Measurements from ENCODE around the gene LINGO4.

LINGO4 gene

GRCh38 chr1:151830055-151830454 lies 24.8 kb upstream of the LINGO4 start:
- TF ChIP-seq CTCF (IDR thresholded peaks at IDR 0.05; ENCODE audit: low read length, missing control alignments) = no peak
- no peak for DNase-seq (ENCODE audit: low read depth)
- no peak overlapping the region for H3K4me3 ChIP-seq (replicated peaks; ENCODE audit: low read depth, low read length)

GRCh38 chr1:151829352-151830046 lies 24.3 kb upstream of the LINGO4 start:
- no peak for DNase-seq (ENCODE audit: low read depth)

GRCh38 chr1:151828921-151829320 lies 23.7 kb upstream of the LINGO4 start:
- peak; percentile 62 for DNase-seq (ENCODE audit: low read depth)
- H3K4me3 ChIP-seq (replicated peaks; ENCODE audit: low read depth, low read length) = no peak overlapping the region
- no peak for TF ChIP-seq CTCF (IDR thresholded peaks at IDR 0.05; ENCODE audit: low read length, missing control alignments)

More at GRCh38 chr1:151829352-151830046, 24.3 kb upstream of the LINGO4 start:
- no peak overlapping the region for H3K4me3 ChIP-seq (replicated peaks; ENCODE audit: low read depth, low read length)
- no peak for TF ChIP-seq CTCF (IDR thresholded peaks at IDR 0.05; ENCODE audit: low read length, missing control alignments)

GRCh38 chr1:151827853-151828252 lies 22.6 kb upstream of the LINGO4 start:
- DNase-seq (ENCODE audit: low read depth) = no peak
- no peak overlapping the region for H3K4me3 ChIP-seq (replicated peaks; ENCODE audit: low read depth, low read length)
- TF ChIP-seq CTCF (IDR thresholded peaks at IDR 0.05; ENCODE audit: low read length, missing control alignments) = no peak

GRCh38 chr1:151825751-151826660 lies 20.8 kb upstream of the LINGO4 start:
- no peak for TF ChIP-seq CTCF (IDR thresholded peaks at IDR 0.05; ENCODE audit: low read length, missing control alignments)
- DNase-seq (ENCODE audit: low read depth) = no peak
- no peak overlapping the region for H3K4me3 ChIP-seq (replicated peaks; ENCODE audit: low read depth, low read length)

- no peak overlapping the region for H3K4me3 ChIP-seq (replicated peaks; ENCODE audit: low read depth, low read length)
- TF ChIP-seq CTCF (IDR thresholded peaks at IDR 0.05; ENCODE audit: low read length, missing control alignments) = no peak
- DNase-seq (ENCODE audit: low read depth) = no peak
Measured at GRCh38 chr1:151825204-151825603, 20.0 kb upstream of the LINGO4 start.

Measured in fibroblast of pulmonary artery (primary cell).